Putamen (tissue), 1 donor: ENCODE results near the gene CATSPERD.

Source experiments
- DNase-seq: peaks from one replicate; pipeline ENCODE4 v3.0.0-alpha.2; 2016; ENCODE audit warnings: low spot score

Gene CATSPERD

DNA sequence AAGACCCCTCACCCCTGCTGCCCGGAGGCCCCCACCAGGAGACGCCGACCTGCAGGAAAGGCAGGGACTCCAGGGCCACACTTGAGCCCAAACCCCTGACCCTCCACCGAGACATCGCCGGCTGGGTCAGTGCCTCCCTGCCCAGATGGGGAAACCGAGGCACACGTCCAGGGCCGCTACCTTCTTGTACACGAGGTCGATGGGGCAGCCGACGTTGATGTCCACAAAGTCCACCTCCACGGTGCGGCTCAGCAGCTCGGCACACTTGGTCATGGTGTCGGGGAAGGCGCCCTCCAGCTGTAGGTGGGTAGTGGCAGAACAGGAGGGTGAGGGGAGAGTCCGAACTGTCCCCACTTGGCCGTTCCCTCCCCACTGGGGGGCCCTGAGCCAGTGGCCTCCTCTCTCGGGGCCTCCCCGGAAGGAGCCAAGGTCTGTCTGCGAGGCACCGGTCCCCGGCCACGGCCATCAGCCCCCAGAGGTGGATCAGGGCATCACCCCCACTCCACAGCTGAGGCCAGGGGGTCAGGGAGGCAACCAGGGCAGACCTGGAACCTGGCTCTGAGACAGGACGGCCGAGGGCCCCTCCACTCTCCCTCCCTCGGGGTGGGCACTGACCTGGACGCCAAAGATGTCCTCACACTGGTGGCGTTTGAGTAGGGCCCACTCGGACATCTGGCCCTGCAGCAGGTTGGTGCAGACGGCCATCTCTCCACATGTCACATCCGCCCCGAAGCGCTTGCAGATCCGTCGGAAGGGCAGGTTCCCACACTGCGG, 67.2 kb downstream of the CATSPERD start:
- DNase-seq = no peak

DNA sequence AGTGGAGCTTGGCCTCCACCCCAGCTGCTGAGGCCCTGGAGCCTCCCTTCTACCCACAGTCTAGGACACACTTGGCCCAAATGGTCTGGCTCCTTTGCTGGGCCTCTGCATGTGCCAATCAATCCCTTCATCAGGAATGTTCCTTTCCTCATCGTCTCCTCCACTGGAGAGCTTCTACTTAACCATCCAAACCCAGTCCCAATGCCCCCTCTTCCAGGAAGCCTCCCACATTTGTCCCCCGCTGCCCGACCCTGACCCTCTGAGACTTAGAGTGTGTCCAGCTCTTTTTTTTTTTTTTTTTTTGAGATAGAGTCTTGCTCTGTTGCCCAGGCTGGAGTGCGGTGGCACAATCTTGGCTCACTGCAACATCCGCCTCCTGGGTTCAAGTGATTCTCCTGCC, 68.0 kb downstream of the CATSPERD start:
- no peak for DNase-seq

DNA sequence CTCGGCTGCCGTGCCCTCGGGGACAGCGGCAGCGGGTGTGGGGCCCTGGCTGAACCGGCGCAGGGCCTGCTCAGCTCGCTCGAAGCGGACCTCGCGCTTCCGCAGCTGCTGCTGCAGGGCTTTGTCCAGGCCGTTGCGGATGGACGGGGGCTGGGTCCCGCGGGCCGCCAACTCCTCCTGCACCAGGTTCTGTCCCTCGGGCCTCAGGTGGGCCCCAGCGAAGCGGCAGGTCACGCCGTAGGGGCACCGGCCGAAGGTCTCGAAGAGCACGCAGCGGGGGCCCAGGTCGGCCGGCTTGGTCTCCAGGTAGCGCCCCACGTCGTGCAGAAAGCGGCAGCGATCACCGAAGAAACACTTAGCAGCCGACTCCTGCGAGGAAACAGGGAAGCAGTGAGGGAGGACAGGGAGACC, 68.9 kb downstream of the CATSPERD start:
- DNase-seq = no peak

DNA sequence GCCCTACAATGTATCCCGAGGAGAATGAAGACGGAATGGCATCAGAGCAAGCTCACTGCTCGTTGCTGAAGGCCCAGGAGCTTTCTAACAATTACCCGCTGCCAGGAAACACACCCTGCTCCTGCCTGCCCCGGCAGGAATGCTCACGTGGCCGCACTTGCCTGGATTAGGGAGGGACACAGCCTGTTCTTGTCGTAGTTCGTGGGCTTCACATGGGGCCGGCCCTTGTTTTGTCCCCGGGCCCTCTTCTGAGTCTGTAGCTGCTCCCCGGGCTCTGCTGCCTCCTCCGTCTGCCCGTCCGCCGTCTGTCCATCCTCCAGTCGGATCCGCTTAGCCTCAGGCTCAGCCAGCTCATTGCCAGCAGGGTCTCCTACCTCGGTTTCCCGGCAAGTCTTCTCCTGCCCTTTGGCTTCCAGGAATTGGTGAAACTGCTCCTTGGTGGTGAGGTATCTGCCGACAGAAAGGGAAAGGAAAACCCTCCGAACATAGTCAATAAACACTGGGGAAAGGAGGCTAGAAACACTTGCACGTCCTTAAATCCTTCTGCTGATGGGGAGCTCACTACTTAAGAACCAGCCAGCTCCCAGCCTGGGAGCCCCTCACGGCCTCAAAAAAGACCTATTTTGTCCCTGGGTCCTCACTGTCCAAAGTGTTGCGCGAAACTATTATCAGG, 69.6 kb downstream of the CATSPERD start:
- no peak for DNase-seq

DNA sequence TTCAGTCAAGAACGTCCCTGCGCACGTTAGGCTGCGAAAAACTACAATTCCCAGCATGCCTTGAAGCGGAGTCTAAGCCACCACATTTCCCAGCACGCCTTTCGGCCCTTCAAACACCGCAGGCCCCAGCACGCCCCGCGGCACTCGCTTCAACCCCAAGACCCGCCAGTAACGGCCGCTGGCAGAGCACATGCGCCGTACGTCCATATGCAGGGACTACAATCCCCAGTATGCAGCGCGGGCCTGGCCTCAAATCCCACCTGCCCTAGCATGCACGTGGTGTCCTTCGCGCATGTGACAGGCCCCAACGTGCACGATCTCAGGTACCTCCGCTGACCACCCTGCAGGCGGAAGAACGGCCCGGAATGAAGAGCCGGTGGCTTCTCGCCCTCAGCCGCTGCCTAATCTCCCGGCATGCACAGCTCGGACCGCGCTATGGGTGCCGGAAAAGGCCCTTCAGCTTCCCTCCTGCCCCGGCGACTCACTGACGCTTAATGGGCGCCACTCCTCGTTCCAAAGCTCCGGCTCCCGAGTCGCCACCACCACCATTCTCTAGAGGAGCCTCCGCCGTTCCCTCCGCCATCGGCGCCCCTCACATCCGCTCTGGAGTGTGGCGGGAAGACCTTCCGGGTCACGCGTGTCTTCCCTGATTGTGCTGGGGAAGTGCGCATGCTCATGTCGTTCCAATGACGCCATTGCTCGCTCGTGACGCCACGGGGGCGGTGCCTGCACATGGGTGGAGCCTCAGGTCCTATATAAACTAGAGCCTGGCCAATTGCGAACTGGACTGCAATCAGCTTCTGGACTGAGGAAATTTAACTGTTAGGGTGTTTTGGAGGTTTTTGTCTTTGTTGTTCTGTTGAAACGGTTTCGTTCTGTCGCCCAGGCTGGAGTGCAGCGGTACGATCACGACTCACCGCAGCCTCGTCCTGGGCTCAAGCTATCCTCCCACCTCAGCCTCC, 70.4 kb downstream of the CATSPERD start, which contains the start of gene DUS3L:
Gene DUS3L, minus strand, starts transcription at position 605 of the 962 bp plus-strand sequence. Its CDS starts 22 bp downstream, at position 583.
- DNase-seq = peak; percentile 98

DNA sequence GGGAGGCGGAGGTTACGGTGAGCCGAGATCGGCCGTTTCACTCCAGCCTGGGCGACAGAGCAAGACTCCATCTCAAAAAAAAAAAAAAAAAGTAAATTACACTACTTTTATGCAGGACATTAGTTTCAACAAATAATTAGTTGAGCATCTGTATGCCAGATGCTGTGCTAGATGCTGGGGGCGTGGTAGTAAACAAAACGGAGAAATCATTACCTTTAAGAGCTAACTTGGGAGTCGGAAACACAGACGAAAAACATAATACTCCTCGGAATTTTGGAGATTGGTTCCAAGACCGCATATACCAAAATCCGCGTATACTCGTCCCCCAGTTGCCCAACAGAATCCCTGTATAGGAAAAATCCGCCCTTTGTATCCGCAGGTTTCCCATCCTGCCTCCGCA, 71.8 kb downstream of the CATSPERD start:
- no peak for DNase-seq

DNA sequence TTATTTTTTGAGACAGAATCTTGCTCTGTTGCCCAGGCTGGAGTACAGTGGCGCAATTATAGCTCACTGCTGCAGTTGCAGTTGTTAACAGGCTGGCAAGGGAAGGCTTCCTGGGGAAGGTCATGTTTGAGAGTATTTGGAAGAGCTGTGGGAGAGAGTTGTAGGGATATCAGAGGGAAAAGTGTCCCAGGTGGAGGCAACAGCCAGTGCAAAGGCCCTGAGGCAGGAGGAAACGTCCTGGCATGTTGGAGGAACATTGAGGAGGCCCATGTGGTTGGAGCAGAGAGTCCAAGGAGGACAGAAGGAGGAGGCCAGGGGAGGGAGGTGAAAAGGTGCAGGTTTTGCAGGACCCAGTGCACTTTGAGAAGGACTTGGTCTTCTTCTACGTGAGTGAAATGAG, 72.8 kb downstream of the CATSPERD start:
- no peak for DNase-seq

- no peak for DNase-seq
Measured at GRCh38 chr19:5795382-5795919, 75.0 kb downstream of the CATSPERD start.

DNA sequence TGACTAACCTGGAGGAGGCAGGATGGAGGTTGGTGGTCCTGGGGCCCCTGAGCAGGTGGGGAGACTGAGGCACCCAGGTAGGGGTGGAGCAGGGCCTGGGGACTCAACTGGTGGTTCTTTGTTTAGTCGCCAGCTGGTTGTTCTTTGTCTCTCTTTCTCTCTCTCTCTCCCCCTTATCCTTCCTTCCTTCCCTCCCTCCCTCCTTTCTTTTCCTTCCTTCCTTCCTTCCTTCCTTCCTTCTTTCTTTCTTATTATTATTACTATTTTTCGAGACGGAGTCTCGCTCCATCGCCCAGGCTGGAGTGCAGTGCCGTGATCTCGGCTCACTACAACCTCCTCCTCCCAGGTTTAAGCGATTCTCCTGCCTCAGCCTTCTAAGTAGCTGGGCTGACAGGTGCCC, 77.8 kb downstream of the CATSPERD start:
- no peak for DNase-seq

GRCh38 chr19:5799247-5800241, 79.1 kb downstream of the CATSPERD start:
- no peak for DNase-seq

- no peak for DNase-seq
Measured at GRCh38 chr19:5800361-5801270, 80.2 kb downstream of the CATSPERD start.

DNA sequence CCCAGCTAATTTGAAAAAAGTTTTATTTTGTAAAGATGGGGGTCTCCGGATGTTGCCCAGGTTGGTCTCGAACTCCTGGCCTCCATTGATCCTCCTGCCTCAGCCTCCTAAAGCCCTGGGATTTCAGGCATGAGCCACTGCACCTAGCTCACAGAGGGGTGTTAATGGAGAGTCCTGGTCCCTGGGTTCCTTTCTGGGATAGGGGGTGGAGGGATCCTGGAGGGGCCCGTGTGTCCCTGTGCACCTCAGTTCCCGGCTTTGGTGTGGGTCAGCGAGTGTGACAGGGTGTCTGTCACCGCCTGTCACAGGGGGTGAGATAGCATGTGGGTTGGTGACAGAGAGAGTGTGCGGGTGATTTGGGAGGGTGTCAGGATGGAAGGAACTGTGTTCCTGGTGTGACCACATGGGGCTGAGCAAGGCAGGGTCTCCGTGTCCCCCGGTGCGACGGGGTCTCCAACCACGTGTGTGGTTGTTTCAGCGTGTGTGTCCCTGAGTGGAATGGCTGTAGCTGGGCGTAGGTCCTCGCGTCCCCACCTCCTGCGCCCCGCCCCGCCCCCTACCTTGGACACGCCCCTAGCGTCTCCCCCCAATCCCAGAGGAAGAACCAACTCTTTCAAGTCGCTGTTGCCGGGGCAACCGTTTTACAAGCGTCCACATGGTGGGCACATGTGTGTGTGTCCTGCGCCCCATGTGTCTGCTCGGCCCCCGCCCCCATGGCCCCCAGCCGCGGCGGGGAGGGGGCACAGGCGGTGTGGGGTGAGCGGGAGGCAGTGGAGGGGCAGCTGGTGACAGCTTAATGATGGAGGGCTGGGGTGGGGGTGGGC, 81.6 kb downstream of the CATSPERD start:
- DNase-seq = no peak

DNA sequence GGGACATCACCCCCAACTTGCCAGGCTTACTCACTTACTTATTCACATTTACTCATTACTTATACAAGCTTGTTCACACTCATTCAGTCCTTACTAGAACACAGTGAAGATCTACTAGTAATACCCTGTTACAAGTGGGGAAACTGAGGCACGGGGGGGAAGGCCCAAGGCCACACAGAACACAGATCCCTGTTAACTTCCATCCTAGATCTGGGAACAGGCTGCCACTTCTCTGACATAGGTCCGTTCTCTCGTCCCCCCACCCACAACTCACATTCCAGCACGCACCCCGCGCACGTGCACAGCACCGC, 83.0 kb downstream of the CATSPERD start:
- DNase-seq = no peak

- no peak for DNase-seq
Measured at GRCh38 chr19:5803752-5804515, 83.5 kb downstream of the CATSPERD start.

DNA sequence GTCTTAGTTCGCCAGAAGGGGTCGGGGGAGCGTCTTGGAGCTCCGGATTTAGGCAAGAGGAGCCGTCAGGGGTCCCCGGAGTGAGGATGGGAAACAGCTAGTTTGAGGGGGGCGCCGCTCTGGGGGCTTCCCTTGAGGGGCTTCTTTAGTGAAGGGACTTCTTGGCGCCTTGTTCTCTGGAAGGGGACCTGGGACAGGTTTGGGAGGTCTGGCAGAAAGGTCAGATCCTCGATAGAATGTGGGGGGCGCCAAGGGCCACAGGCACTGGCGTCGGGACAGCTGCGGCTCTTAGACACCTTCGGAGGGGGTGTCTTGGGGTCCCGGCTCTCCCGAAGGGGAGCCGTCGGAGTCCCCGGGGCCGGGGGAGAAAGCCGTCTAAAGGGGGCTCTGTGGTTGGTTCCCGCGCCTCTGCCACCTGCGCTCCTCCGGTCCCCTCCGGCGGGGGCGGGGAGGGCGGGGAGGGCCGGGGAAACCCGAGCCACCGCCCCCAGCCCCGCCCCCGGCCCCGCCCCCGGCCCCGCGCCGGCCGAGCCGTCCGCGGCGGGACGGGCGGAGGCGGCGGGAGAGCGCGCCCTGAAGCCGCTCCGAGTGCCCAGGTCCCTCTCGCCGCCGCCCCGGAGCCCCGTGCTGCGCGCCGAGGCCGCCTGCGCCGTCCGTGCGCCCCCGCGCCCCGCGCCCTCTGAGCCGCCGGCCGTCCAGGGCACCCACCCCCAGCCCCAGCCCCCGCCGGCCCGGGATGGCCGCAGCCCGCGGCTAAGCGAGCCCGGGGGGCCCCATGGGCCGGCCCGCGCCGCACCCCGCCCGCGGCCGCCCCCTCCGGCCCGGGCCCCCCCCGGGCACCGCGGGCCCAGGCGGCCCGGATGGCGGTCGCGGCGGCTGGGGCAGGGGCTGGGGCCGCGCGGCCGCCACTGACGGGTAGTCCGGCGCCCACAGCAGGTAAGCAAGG, 84.4 kb downstream of the CATSPERD start, which contains the start of gene NRTN:
Gene NRTN, plus strand, starts transcription at position 552 of the 946 bp plus-strand sequence. CDS start 19,099 bp downstream, outside the sequence.
- no peak for DNase-seq

DNA sequence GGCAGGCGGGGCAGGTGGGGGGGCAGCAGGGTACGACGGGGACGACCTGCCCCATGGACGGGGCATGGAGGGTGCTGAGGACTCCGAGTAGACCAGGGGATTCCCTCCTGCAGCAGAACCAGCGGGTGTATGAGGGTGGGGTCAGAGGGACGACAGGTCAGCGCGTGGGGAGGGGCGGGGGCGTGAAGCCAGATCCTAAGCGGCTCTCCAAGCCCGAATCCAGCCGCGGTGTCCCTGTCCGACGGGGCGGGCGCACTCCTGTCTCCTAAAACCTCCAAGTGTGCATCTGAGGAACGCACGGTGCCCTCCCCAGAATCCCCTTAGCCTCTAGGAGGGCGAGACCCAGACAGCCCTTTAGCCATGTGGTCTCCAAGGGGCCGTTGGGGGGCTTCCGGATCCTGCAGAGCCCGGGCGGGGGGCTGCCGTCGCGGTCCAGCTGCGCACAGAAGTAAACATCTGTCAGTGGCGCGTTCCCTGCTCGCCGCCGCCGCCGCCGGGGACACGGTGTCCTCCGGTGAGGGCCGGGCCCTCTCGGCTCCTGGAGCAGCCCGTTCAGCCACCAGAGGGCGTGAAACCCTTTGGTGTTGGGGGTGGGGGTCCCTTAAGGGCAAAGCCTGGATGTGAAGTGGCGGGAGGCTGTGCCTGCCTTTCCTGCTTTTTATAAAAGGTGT, 85.2 kb downstream of the CATSPERD start:
- DNase-seq = no peak
